GM13976 (cell line): Measurements from ENCODE around the gene ABR.

Experiments used
- DNase-seq: peaks from one replicate; pipeline ENCODE4 v3.0.0; 2012; ENCODE audit warnings: low spot score
- CTCF ChIP-seq: IDR thresholded peaks from 2 replicates; pipeline ENCODE4 v1.5.1; 2012; ENCODE audit warnings: borderline replicate concordance, mild to moderate bottlenecking; ENCODE audit not compliant: insufficient read depth; ENCODE audit errors: extremely low read depth, missing control alignments, control extremely low read depth
- in situ Hi-C: fragments of 300-500 bp; cut with MboI; formaldehyde crosslinking; loops from one replicate; pipeline ENCODE4 v1.12.0; 2022; ENCODE audit warnings: low sequenced_read_pairs, mixed read lengths, inconsistent platforms; ENCODE audit not compliant: unreplicated experiment

ABR gene

GRCh38 chr17:1126250-1126797 lies 53.5 kb downstream of the ABR start:
- in situ Hi-C loops = no loop called here
- no peak for TF ChIP-seq CTCF

GRCh38 chr17:1125788-1126145 lies 54.0 kb downstream of the ABR start:
- TF ChIP-seq CTCF = no peak
- in situ Hi-C loops = no loop called here
- DNase-seq = no peak

More at GRCh38 chr17:1126250-1126797, 53.5 kb downstream of the ABR start:
- DNase-seq = no peak

- TF ChIP-seq CTCF = no peak
- in situ Hi-C loops = no loop called here
- no peak for DNase-seq
These were observed 54.6 kb downstream of the ABR start for GRCh38 chr17:1124896-1125787.

- in situ Hi-C loops = no loop called here
These were observed 55.7 kb downstream of the ABR start for GRCh38 chr17:1123921-1124715.

GRCh38 chr17:1123393-1123831 lies 56.4 kb downstream of the ABR start:
- no peak for DNase-seq
- TF ChIP-seq CTCF = no peak
- in situ Hi-C loops = no loop called here

More at GRCh38 chr17:1123921-1124715, 55.7 kb downstream of the ABR start:
- no peak for DNase-seq
- TF ChIP-seq CTCF = no peak
